ENCODE data around the gene OR4M1.
"Not testable (repeated sequence)": the region's sequence is repeated elsewhere in the genome, so short reads cannot be mapped to it uniquely, and the experiment has no call there.

OR4M1 gene

DNA sequence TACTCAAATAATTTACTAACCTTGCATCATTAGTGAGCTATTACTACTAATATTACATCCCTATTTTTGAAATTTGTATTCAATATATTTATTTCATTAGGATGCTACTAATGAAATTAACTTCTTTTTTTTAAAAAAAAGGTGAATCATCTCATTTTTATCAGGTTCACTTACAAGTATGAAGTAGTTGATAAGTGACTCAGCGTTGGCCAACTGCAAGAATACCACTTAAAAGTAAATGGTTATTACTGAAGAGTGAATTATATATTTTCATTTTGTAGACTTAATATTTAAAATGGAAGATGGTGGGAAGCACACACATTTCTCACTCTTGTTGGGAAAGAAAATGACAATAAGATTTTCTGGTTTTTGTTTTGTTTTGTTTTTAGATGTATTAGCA is 49.9 kb downstream of the OR4M1 start:
- no peak for DNase-seq (ENCODE audit: low read depth)

DNA sequence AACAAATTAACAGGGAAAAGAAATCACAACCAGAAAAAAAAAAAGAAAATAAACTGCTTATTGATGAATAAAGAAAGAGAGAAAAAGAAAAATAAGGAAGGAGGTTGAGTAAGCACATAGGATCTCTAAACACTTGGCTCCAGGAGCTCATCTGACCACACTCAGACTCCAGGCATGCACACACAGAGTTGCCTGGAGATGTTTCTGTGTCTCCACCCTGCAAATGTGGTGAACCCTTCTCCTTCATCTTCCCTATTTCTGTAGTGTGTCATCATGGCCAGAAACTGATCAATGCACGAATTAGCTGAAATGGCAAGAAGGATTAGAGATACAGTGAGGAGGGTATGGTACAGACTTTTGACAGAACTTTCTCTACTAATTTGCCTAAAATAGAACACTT is 50.5 kb downstream of the OR4M1 start:
- no peak for DNase-seq (ENCODE audit: low read depth)

DNA sequence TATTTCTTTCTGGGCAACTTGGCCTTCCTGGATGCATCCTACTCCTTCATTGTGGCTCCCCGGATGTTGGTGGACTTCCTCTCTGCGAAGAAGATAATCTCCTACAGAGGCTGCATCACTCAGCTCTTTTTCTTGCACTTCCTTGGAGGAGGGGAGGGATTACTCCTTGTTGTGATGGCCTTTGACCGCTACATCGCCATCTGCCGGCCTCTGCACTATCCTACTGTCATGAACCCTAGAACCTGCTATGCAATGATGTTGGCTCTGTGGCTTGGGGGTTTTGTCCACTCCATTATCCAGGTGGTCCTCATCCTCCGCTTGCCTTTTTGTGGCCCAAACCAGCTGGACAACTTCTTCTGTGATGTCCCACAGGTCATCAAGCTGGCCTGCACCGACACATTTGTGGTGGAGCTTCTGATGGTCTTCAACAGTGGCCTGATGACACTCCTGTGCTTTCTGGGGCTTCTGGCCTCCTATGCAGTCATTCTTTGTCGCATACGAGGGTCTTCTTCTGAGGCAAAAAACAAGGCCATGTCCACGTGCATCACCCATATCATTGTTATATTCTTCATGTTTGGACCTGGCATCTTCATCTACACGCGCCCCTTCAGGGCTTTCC is 54.4 kb downstream of the OR4M1 start:
- not testable (repeated sequence) for DNase-seq (ENCODE audit: low read depth)

DNA sequence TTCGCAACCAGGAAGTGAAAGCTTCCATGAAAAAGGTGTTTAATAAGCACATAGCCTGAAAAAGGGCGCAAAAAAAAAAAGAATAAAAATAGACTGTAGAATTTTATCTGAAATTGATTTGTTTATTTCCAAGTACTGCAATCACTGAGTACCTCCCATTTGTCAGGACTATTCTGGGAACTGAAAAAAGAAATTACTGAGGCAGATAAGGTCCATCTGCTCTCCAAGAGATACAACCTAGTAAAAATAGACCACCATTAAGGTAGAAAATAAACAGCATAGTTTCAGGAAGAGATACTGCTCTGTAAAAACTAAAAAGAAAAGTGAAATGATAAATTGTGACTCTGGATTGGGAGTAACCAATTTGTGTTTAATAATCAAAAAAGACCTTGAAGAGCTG is 55.0 kb downstream of the OR4M1 start:
- no peak for DNase-seq (ENCODE audit: low read depth)
